Liver (tissue), 9 donors: ENCODE results near the gene ABCC1. TPM values are rescaled to one million over a fixed set of nuclear protein-coding genes. Genes with fewer than 3 reads are reported as not detected.

Experiments used
- DNase-seq: peaks from one replicate; pipeline ENCODE4 v3.0.0-alpha.2; 2017; ENCODE audit warnings: low spot score
- H3K27ac ChIP-seq, 2 donors: one replicate each; pipeline ENCODE4 v1.7.0; 2013; ENCODE audit warnings: inconsistent platforms in 2 of 2, low read length in 2 of 2, control low read depth in 1 of 2, low read depth in 1 of 2, mild to moderate bottlenecking in 1 of 2
- H3K27me3 ChIP-seq, 4 donors: one replicate each; pipeline versions ENCODE4 v1.6.1 to v1.7.0; 2013; ENCODE audit warnings: low read length in 3 of 4, inconsistent platforms in 1 of 4, mild to moderate bottlenecking in 1 of 4, moderate library complexity in 1 of 4; ENCODE audit not compliant: control insufficient read depth in 4 of 4, insufficient read depth in 4 of 4
- H3K36me3 ChIP-seq, 4 donors: one replicate each; pipeline versions ENCODE4 v1.6.1 to v1.7.0; 2013; ENCODE audit warnings: low read length in 3 of 4, mild to moderate bottlenecking in 3 of 4, low read depth in 1 of 4, moderate library complexity in 1 of 4; ENCODE audit not compliant: control insufficient read depth in 4 of 4, insufficient read depth in 3 of 4
- H3K4me1 ChIP-seq, 4 donors: one replicate each; pipeline versions ENCODE4 v1.6.1 to v1.7.0; 2013; ENCODE audit warnings: low read length in 3 of 4, mild to moderate bottlenecking in 3 of 4, moderate library complexity in 1 of 4; ENCODE audit not compliant: control insufficient read depth in 4 of 4, insufficient read depth in 4 of 4
- H3K4me3 ChIP-seq, 3 donors: one replicate each; pipeline versions ENCODE4 v1.6.1 to v1.7.0; 2013; ENCODE audit warnings: low read length in 3 of 3, control low read depth in 1 of 3, low read depth in 1 of 3, mild to moderate bottlenecking in 1 of 3
- H3K9ac ChIP-seq, 2 donors: one replicate each; pipeline ENCODE4 v1.7.0; 2013; ENCODE audit warnings: low read length in 2 of 2, mild to moderate bottlenecking in 2 of 2, moderate library complexity in 2 of 2, control low read depth in 1 of 2, low read depth in 1 of 2
- H3K9me3 ChIP-seq, 4 donors: one replicate each; pipeline versions ENCODE4 v1.6.1 to v1.7.0; 2013; ENCODE audit warnings: low read length in 3 of 4; ENCODE audit not compliant: control insufficient read depth in 4 of 4
- EGR1 ChIP-seq, 2 donors: IDR thresholded peaks; 2 replicates each; pipeline ENCODE4 v1.6.1; 2016 to 2018; ENCODE audit warnings: antibody characterized with exemption in 2 of 2, low read depth in 2 of 2
- FOXA1 ChIP-seq: IDR thresholded peaks from 2 replicates; pipeline ENCODE4 v1.6.1; 2016; ENCODE audit warnings: antibody characterized with exemption
- FOXA2 ChIP-seq: IDR thresholded peaks from 2 replicates; pipeline ENCODE4 v1.6.1; 2016; ENCODE audit warnings: antibody characterized with exemption
- GABPA ChIP-seq, 2 donors: IDR thresholded peaks in 1 of 2; conservative IDR thresholded peaks in 1 of 2; 2 replicates each; pipeline ENCODE4 v1.6.1; 2016; ENCODE audit warnings: antibody characterized with exemption in 2 of 2, mild to moderate bottlenecking in 1 of 2, moderate library complexity in 1 of 2
- HNF4A ChIP-seq, 2 donors: conservative IDR thresholded peaks; 2 replicates each; pipeline ENCODE4 v1.6.1; 2016; ENCODE audit warnings: antibody characterized with exemption in 2 of 2, mild to moderate bottlenecking in 2 of 2
- HNF4G ChIP-seq: IDR thresholded peaks from 2 replicates; pipeline ENCODE4 v1.6.1; 2016; ENCODE audit warnings: antibody characterized with exemption
- JUND ChIP-seq, 2 donors: IDR thresholded peaks; 2 replicates each; pipeline ENCODE4 v1.6.1; 2016; ENCODE audit warnings: antibody characterized with exemption in 2 of 2
- NR2F2 ChIP-seq: IDR thresholded peaks from 2 replicates; pipeline ENCODE4 v1.6.1; 2016; ENCODE audit warnings: antibody characterized with exemption
- RAD21 ChIP-seq, 2 donors: IDR thresholded peaks; 2 replicates each; pipeline ENCODE4 v1.6.1; 2016; ENCODE audit warnings: antibody characterized with exemption in 2 of 2, mild to moderate bottlenecking in 2 of 2
- RXRA ChIP-seq, 2 donors: IDR thresholded peaks; 2 replicates each; pipeline ENCODE4 v1.6.1; 2017 to 2018; ENCODE audit warnings: antibody characterized with exemption in 2 of 2, mild to moderate bottlenecking in 1 of 2
- SP1 ChIP-seq: IDR thresholded peaks from 2 replicates; pipeline ENCODE4 v1.6.1; 2018; ENCODE audit warnings: antibody characterized with exemption, mild to moderate bottlenecking
- TAF1 ChIP-seq: conservative IDR thresholded peaks from 2 replicates; pipeline ENCODE4 v1.6.1; 2016; ENCODE audit warnings: antibody characterized with exemption, mild to moderate bottlenecking
- YY1 ChIP-seq: IDR thresholded peaks from 2 replicates; pipeline ENCODE4 v1.6.1; 2016; ENCODE audit warnings: antibody characterized with exemption, mild to moderate bottlenecking
- WGBS: extraction: QIAGEN DNeasy Blood & Tissue Kit; methylation state at CpG from one replicate; pipeline ENCODE4 v1.1.7; 2013; 5-methylcytosine and 5-hydroxymethylcytosine counted together
- polyA plus RNA-seq, 2 donors: library from polyadenylated mRNA; stranded (reverse) in 1 of 2; unstranded in 1 of 2; fragments of 200-250 nt in 1 of 2; fragments of >200 nt in 1 of 2; fragmentation: Nextera tagmentation in 1 of 2; extraction: Ambion mirVana in 1 of 2; gene quantifications; one replicate each; pipeline versions ENCODE4 v1.2.1 to v1.2.3, GENCODE V29; 2013 to 2015
- total RNA-seq, 2 donors: library from RNA; depleted of rRNA; stranded (reverse); fragments of >200 nt; gene quantifications; one replicate each; pipeline ENCODE4 v1.2.3, GENCODE V29; 2014
- TF ChIP-seq, protein P1 (sequence below): fragments of 150-350 bp; IDR thresholded peaks from 2 replicates; pipeline ENCODE4 v1.5.1; 2017; ENCODE audit warnings: improper control_type of control experiment, low read depth, low read length; ENCODE audit not compliant: missing input control
- TF ChIP-seq, protein P2 (sequence below): IDR thresholded peaks from 2 replicates; pipeline ENCODE4 v1.6.1; 2016; ENCODE audit warnings: antibody characterized with exemption
- TF ChIP-seq, protein P3 (sequence below): IDR thresholded peaks from 2 replicates; pipeline ENCODE4 v1.6.1; 2016; ENCODE audit warnings: antibody characterized with exemption
- TF ChIP-seq, protein P4 (sequence below): IDR thresholded peaks from 2 replicates; pipeline ENCODE4 v1.6.1; 2016; ENCODE audit warnings: antibody characterized with exemption, mild to moderate bottlenecking
- TF ChIP-seq, protein P5 (sequence below): IDR thresholded peaks from 2 replicates; pipeline ENCODE4 v1.6.1; 2016; ENCODE audit warnings: antibody characterized with exemption
- donor health status: healthy.
- donor health status: healthy.
- donor health status: healthy.
- donor health status: healthy.
- donor health status: healthy.

ABCC1 gene
- total and polyA plus RNA-seq, 4 donors = 0.85 to 7.7 (median 4.2) TPM

DNA sequence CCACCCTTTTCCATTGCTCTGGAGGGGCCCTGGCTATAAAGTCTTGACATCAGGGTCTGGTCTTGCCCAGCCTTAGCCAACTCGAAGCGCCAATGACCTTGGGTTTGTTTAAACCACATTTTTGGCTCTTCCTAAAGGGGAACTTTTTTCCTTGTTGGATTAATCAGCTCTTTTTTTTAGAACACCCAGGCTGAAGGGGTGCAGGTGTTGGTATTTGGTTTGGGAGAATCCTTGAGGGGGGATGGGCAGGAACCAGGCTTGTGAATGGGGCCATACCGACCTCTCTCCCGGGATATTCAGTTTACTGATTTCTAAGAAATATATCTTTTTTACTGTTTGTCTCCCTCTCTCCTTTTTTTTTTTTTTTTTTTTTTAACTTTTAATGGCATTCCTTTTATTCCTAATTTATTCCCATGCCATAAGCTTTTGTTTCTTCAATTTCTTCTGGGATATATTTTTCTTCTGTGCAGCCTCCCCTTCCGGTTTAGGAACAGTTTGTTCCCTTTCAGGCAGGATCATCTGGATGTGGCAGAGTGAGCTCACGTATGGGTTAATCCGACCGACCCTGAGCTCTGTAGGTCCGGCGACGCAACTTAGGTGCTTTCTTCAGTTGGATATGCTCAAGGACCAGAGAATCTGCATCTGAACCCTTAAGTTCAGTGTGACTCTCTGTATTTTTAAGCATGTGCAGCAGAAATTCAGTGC is 144.4 kb downstream of the ABCC1 start:
- H3K36me3 ChIP-seq = no peaks in the 10 kb centered on the region
- H3K27ac ChIP-seq = no peak overlapping the region
- H3K27me3 ChIP-seq = no peaks in the 10 kb centered on the region
- peaks cover 0 to 2% (median 0%) of the 10 kb centered on the region in 4 donors for H3K4me1 ChIP-seq
- no peak overlapping the region for H3K9ac ChIP-seq
- 85% methylated on average over 11 of the region's 11 CpGs for WGBS
- H3K4me3 ChIP-seq = no peak overlapping the region
- H3K9me3 ChIP-seq = no peaks in the 10 kb centered on the region
- TF ChIP-seq, protein P1, sequence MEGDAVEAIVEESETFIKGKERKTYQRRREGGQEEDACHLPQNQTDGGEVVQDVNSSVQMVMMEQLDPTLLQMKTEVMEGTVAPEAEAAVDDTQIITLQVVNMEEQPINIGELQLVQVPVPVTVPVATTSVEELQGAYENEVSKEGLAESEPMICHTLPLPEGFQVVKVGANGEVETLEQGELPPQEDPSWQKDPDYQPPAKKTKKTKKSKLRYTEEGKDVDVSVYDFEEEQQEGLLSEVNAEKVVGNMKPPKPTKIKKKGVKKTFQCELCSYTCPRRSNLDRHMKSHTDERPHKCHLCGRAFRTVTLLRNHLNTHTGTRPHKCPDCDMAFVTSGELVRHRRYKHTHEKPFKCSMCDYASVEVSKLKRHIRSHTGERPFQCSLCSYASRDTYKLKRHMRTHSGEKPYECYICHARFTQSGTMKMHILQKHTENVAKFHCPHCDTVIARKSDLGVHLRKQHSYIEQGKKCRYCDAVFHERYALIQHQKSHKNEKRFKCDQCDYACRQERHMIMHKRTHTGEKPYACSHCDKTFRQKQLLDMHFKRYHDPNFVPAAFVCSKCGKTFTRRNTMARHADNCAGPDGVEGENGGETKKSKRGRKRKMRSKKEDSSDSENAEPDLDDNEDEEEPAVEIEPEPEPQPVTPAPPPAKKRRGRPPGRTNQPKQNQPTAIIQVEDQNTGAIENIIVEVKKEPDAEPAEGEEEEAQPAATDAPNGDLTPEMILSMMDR = no peak
- TF ChIP-seq SP1 (no peak), HNF4G (no peak), RXRA (IDR thresholded peaks at IDR 0.05) (no peak), RAD21 (IDR thresholded peaks at IDR 0.05) (no peak), TAF1 (no peak), FOXA2 (no peak), FOXA1 (no peak), NR2F2 (no peak), GABPA (IDR thresholded peaks at IDR 0.05 in 1 of 2, conservative IDR thresholded peaks at IDR 0.05 in 1 of 2) (no peak), JUND (IDR thresholded peaks at IDR 0.05) (no peak), YY1 (no peak), EGR1 (IDR thresholded peaks at IDR 0.05; ENCODE audit: low read depth in 2 of 2) (no peak), HNF4A (conservative IDR thresholded peaks at IDR 0.05) (no peak)
- TF ChIP-seq, protein P2, sequence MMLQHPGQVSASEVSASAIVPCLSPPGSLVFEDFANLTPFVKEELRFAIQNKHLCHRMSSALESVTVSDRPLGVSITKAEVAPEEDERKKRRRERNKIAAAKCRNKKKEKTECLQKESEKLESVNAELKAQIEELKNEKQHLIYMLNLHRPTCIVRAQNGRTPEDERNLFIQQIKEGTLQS = no peak
- TF ChIP-seq, protein P3, sequence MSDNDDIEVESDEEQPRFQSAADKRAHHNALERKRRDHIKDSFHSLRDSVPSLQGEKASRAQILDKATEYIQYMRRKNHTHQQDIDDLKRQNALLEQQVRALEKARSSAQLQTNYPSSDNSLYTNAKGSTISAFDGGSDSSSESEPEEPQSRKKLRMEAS = no peak
- TF ChIP-seq, protein P4, sequence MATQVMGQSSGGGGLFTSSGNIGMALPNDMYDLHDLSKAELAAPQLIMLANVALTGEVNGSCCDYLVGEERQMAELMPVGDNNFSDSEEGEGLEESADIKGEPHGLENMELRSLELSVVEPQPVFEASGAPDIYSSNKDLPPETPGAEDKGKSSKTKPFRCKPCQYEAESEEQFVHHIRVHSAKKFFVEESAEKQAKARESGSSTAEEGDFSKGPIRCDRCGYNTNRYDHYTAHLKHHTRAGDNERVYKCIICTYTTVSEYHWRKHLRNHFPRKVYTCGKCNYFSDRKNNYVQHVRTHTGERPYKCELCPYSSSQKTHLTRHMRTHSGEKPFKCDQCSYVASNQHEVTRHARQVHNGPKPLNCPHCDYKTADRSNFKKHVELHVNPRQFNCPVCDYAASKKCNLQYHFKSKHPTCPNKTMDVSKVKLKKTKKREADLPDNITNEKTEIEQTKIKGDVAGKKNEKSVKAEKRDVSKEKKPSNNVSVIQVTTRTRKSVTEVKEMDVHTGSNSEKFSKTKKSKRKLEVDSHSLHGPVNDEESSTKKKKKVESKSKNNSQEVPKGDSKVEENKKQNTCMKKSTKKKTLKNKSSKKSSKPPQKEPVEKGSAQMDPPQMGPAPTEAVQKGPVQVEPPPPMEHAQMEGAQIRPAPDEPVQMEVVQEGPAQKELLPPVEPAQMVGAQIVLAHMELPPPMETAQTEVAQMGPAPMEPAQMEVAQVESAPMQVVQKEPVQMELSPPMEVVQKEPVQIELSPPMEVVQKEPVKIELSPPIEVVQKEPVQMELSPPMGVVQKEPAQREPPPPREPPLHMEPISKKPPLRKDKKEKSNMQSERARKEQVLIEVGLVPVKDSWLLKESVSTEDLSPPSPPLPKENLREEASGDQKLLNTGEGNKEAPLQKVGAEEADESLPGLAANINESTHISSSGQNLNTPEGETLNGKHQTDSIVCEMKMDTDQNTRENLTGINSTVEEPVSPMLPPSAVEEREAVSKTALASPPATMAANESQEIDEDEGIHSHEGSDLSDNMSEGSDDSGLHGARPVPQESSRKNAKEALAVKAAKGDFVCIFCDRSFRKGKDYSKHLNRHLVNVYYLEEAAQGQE = no peak
- TF ChIP-seq, protein P5, sequence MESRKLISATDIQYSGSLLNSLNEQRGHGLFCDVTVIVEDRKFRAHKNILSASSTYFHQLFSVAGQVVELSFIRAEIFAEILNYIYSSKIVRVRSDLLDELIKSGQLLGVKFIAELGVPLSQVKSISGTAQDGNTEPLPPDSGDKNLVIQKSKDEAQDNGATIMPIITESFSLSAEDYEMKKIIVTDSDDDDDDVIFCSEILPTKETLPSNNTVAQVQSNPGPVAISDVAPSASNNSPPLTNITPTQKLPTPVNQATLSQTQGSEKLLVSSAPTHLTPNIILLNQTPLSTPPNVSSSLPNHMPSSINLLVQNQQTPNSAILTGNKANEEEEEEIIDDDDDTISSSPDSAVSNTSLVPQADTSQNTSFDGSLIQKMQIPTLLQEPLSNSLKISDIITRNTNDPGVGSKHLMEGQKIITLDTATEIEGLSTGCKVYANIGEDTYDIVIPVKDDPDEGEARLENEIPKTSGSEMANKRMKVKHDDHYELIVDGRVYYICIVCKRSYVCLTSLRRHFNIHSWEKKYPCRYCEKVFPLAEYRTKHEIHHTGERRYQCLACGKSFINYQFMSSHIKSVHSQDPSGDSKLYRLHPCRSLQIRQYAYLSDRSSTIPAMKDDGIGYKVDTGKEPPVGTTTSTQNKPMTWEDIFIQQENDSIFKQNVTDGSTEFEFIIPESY = no peak
- DNase-seq = no peak
